HG03045 (cell line): ENCODE data around the gene THUMPD3.

Experiments
- ATAC-seq: cut with Tn5 transposase; IDR thresholded peaks from one replicate; pipeline ENCODE4 v1.9.1; 2021; ENCODE audit warnings: mild to moderate bottlenecking, moderate library complexity; ENCODE audit not compliant: unreplicated experiment

The THUMPD3 gene

GRCh38 chr3:9396632-9397331 is 33.9 kb downstream of the THUMPD3 start:
- peak; percentile 75 for ATAC-seq

GRCh38 chr3:9397332-9397905 is 34.6 kb downstream of the THUMPD3 start, which contains the start of gene SETD5:
SETD5 (plus strand) TSS chr3:9397615; CDS start chr3:9428939, 31,324 bp downstream.
- peak; percentile 50 for ATAC-seq

- ATAC-seq: no peak
These were observed 35.2 kb downstream of the THUMPD3 start for GRCh38 chr3:9397906-9398699.

- no peak for ATAC-seq
These were observed 36.0 kb downstream of the THUMPD3 start for GRCh38 chr3:9398700-9399336.

GRCh38 chr3:9399337-9399703 is 36.5 kb downstream of the THUMPD3 start:
- ATAC-seq: no peak

- no peak for ATAC-seq
These were observed 36.9 kb downstream of the THUMPD3 start for GRCh38 chr3:9399746-9400145.

- ATAC-seq: no peak
These were observed 37.8 kb downstream of the THUMPD3 start for GRCh38 chr3:9400616-9401015.

- ATAC-seq: no peak
These were observed 39.1 kb downstream of the THUMPD3 start for GRCh38 chr3:9401986-9402385.

GRCh38 chr3:9402410-9403228 is 39.8 kb downstream of the THUMPD3 start:
- no peak for ATAC-seq

- no peak for ATAC-seq
These were observed 40.6 kb downstream of the THUMPD3 start for GRCh38 chr3:9403463-9403862.

- ATAC-seq: no peak
These were observed 41.8 kb downstream of the THUMPD3 start for GRCh38 chr3:9404680-9405079.

GRCh38 chr3:9405756-9406155 is 42.9 kb downstream of the THUMPD3 start:
- no peak for ATAC-seq

- no peak for ATAC-seq
These were observed 44.2 kb downstream of the THUMPD3 start for GRCh38 chr3:9406856-9407626.

GRCh38 chr3:9408061-9408460 is 45.2 kb downstream of the THUMPD3 start:
- no peak for ATAC-seq

GRCh38 chr3:9408546-9408945 is 45.7 kb downstream of the THUMPD3 start:
- ATAC-seq: no peak

GRCh38 chr3:9409981-9410854 is 47.4 kb downstream of the THUMPD3 start:
- ATAC-seq: no peak

- no peak for ATAC-seq
These were observed 48.4 kb downstream of the THUMPD3 start for GRCh38 chr3:9411302-9411701.

- no peak for ATAC-seq
These were observed 49.4 kb downstream of the THUMPD3 start for GRCh38 chr3:9412293-9412692.

GRCh38 chr3:9414826-9415225 is 52.0 kb downstream of the THUMPD3 start:
- ATAC-seq: no peak
